Uterus (tissue), 2 donors: ENCODE results near the gene MLPH.

ENCODE experiments used
- POLR2A ChIP-seq, 2 donors: fragments of 450-650 bp; IDR thresholded peaks; one replicate each; pipeline ENCODE4 v1.6.1; 2016; ENCODE audit warnings: antibody characterized with exemption in 2 of 2, mild to moderate bottlenecking in 1 of 2, moderate library complexity in 1 of 2
- TF ChIP-seq, protein P1 (sequence below), 4 experiments: fragments of 200-600 bp in 2 of 4; fragments of 450-650 bp in 2 of 4; sonication (generic) in 2 of 4; IDR thresholded peaks; one replicate each; pipeline ENCODE4 v1.5.1; 2016 to 2019; ENCODE audit warnings: antibody characterized with exemption in 4 of 4, mild to moderate bottlenecking in 2 of 4, moderate library complexity in 1 of 4

DNA sequence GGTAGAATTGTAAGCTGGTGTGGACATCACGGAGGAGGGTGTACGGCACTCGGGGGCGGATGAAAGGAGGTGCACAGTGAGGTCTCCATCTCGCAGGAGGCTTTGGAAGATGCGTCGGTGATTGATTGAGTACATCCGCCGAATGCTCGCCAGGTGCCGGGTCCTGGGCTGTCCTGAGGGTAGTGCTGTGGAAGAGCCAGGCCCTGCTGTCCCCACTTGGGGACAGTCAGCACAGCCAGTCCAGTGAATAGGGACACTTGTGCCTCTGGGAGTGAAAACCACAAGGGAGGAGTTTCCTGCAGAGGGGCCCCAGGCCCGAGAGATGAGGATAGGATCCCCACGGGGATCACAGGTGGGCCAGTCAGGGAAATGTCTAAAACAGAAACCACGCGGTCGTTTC, 28.1 kb downstream of the MLPH start:
- TF ChIP-seq, protein P1, sequence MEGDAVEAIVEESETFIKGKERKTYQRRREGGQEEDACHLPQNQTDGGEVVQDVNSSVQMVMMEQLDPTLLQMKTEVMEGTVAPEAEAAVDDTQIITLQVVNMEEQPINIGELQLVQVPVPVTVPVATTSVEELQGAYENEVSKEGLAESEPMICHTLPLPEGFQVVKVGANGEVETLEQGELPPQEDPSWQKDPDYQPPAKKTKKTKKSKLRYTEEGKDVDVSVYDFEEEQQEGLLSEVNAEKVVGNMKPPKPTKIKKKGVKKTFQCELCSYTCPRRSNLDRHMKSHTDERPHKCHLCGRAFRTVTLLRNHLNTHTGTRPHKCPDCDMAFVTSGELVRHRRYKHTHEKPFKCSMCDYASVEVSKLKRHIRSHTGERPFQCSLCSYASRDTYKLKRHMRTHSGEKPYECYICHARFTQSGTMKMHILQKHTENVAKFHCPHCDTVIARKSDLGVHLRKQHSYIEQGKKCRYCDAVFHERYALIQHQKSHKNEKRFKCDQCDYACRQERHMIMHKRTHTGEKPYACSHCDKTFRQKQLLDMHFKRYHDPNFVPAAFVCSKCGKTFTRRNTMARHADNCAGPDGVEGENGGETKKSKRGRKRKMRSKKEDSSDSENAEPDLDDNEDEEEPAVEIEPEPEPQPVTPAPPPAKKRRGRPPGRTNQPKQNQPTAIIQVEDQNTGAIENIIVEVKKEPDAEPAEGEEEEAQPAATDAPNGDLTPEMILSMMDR (IDR thresholded peaks at IDR 0.05): no peak
- TF ChIP-seq POLR2A (IDR thresholded peaks at IDR 0.05): no peak
